HepG2 (cell line): Measurements from ENCODE around the gene MN1. TPM values are rescaled to one million over a fixed set of nuclear protein-coding genes. Genes with fewer than 3 reads are reported as not detected.
A peak's percentile ranks its signal among the peaks of the same experiment; 100 is the strongest.

Experiments
- ATAC-seq: fragments of 200-7000 bp; cut with Tn5 transposase; 3 replicates; pipeline ENCODE4 v1.9.1; 2020; ENCODE audit warnings: mild to moderate bottlenecking, moderate library complexity
- BruUV-seq: library from RNA; stranded (reverse); fragments of 400-500 nt; replicated peaks from 2 replicates; lab custom pipeline; 2021; lab: Mats Ljungman, UMichigan
- CTCF ChIA-PET: fragments of 300-600 bp; formaldehyde crosslinking; extraction: SDS; loops from one replicate; lab custom pipeline; 2021; ENCODE audit warnings: low total read pairs, inconsistent platforms, low intra/inter-chr PET ratio; lab: Yijun Ruan, JAX
- POLR2A ChIA-PET: fragments of 350-600 bp; sonication (Branson Sonifier 250); formaldehyde crosslinking; loops from one replicate; lab custom pipeline; 2020; ENCODE audit warnings: antibody characterized with exemption, inconsistent platforms; lab: Yijun Ruan, JAX
- DNase-seq: peaks from one replicate; pipeline ENCODE4 v3.0.0-alpha.2; 2015; ENCODE audit warnings: low spot score
- FAIRE-seq: peaks from 3 replicates; lab custom pipeline; 2011; peaks lifted over from hg19 to GRCh38; lab: Jason Lieb, UNC
- H2AFZ ChIP-seq: one replicate; pipeline ENCODE4 v1.6.1; 2011; ENCODE audit warnings: low read length, inconsistent platforms
- H3K27ac ChIP-seq: fragments of 300-600 bp; 3 replicates; pipeline ENCODE4 v1.8.0; 2011; ENCODE audit warnings: mixed run types, mild to moderate bottlenecking, mixed read lengths, low read length, inconsistent platforms; ENCODE audit not compliant: insufficient read depth; ENCODE audit errors: extremely low read length
- H3K27me3 ChIP-seq, 2 experiments: fragments of 200-600 bp in 1 of 2; 2 replicates in 1 of 2; 3 replicates in 1 of 2; pipeline versions ENCODE4 v1.6.0 to v1.8.0; 2011; ENCODE audit warnings: low read length in 2 of 2, mild to moderate bottlenecking in 2 of 2, moderate library complexity in 2 of 2, inconsistent platforms in 1 of 2; ENCODE audit not compliant: insufficient read depth in 2 of 2, control insufficient read depth in 1 of 2
- H3K36me3 ChIP-seq, 2 experiments: fragments of 200-600 bp in 1 of 2; replicated peaks in 1 of 2; 2 replicates in 1 of 2; 3 replicates in 1 of 2; pipeline versions ENCODE4 v1.5.1 to v1.8.0; 2011; ENCODE audit warnings: low read length in 2 of 2, inconsistent platforms in 1 of 2; ENCODE audit not compliant: insufficient read depth in 2 of 2, control insufficient read depth in 1 of 2
- H3K4me1 ChIP-seq: 2 replicates; pipeline ENCODE4 v1.5.1; 2012; ENCODE audit warnings: low read length, inconsistent platforms; ENCODE audit not compliant: insufficient read depth
- H3K4me2 ChIP-seq: 2 replicates; pipeline ENCODE4 v1.6.0; 2011; ENCODE audit warnings: low read depth, low read length, inconsistent platforms
- H3K4me3 ChIP-seq, 3 experiments: fragments of 200-600 bp in 1 of 3; sonication (generic), shearing (Covaris generic) in 1 of 3; replicated peaks in 1 of 3; 2 replicates each; pipeline ENCODE4 v1.5.1; 2011 to 2016; ENCODE audit warnings: low read length in 3 of 3, inconsistent platforms in 2 of 3, low read depth in 2 of 3, mild to moderate bottlenecking in 2 of 3, control low read depth in 1 of 3, mixed read lengths in 1 of 3; ENCODE audit not compliant: insufficient read depth in 1 of 3
- H3K79me2 ChIP-seq: one replicate; pipeline ENCODE4 v1.6.1; 2011; ENCODE audit warnings: low read length, inconsistent platforms; ENCODE audit not compliant: insufficient read depth
- H3K9ac ChIP-seq: 2 replicates; pipeline ENCODE4 v1.6.0; 2011; ENCODE audit warnings: mild to moderate bottlenecking, low read depth, low read length, inconsistent platforms; ENCODE audit not compliant: insufficient read depth
- H3K9me3 ChIP-seq: 2 replicates; pipeline ENCODE4 v1.5.1; 2012; ENCODE audit warnings: mild to moderate bottlenecking, low read length
- H4K20me1 ChIP-seq: 2 replicates; pipeline ENCODE4 v1.6.0; 2011; ENCODE audit warnings: inconsistent platforms, mild to moderate bottlenecking, low read length, moderate library complexity; ENCODE audit not compliant: insufficient read depth
- ATF4 ChIP-seq, 2 experiments: fragments of 450-650 bp in 1 of 2; sonication (generic) in 1 of 2; formaldehyde crosslinking; IDR thresholded peaks; 2 replicates each; pipeline versions ENCODE4 v1.5.0 to v1.8.0; 2020 to 2022; ENCODE audit warnings: mild to moderate bottlenecking in 1 of 2, missing genetic modification reagents in 1 of 2
- CEBPB ChIP-seq: IDR thresholded peaks from 2 replicates; pipeline ENCODE4 v1.6.1; 2011; ENCODE audit warnings: low read depth, low read length, improper control_type of control experiment, borderline replicate concordance
- CEBPG ChIP-seq: IDR thresholded peaks from 2 replicates; pipeline ENCODE4 v1.6.1; 2016
- CERS6 ChIP-seq: sonication (generic); formaldehyde crosslinking; IDR thresholded peaks from 2 replicates; pipeline ENCODE4 v1.5.0; 2020; ENCODE audit warnings: missing genetic modification reagents
- MAFF ChIP-seq: IDR thresholded peaks from 2 replicates; pipeline ENCODE4 v1.6.1; 2011; ENCODE audit warnings: low read depth, low read length, improper control_type of control experiment
- MAFK ChIP-seq, 2 experiments: IDR thresholded peaks in 1 of 2; conservative IDR thresholded peaks in 1 of 2; 2 replicates each; pipeline ENCODE4 v1.6.1; 2011; ENCODE audit warnings: improper control_type of control experiment in 2 of 2, low read length in 2 of 2
- ZNF12 ChIP-seq: sonication (generic); formaldehyde crosslinking; IDR thresholded peaks from 2 replicates; pipeline ENCODE4 v1.5.0; 2020; ENCODE audit warnings: missing genetic modification reagents
- ZNF253 ChIP-seq: sonication (generic); formaldehyde crosslinking; IDR thresholded peaks from 2 replicates; pipeline ENCODE4 v1.8.0; 2022; ENCODE audit warnings: mild to moderate bottlenecking, missing genetic modification reagents, borderline replicate concordance
- WGBS: methylation state at CpG from one replicate; pipeline ENCODE4 v1.1.6; 2017; ENCODE audit warnings: low lambda C conversion rate; 5-methylcytosine and 5-hydroxymethylcytosine counted together
- in situ Hi-C: cut with HindIII; loops from 2 replicates; pipeline ENCODE4 v1.10.0; 2017; ENCODE audit warnings: low pct_unique_long_range_greater_than_20kb; ENCODE audit not compliant: extremely low pct_ligation_motif_present
- intact Hi-C: fragments of 100-400 bp; cut with micrococcal nuclease; formaldehyde crosslinking; loops from one replicate; pipeline ENCODE4 v1.10.0; 2022; ENCODE audit not compliant: unreplicated experiment
- polyA plus RNA-seq, 8 experiments: library from polyadenylated mRNA; depleted of rRNA in 3 of 8; stranded (reverse) in 7 of 8; unstranded in 1 of 8; fragments of >200 nt; fragmentation: Illumina TruSeq in 4 of 8; extraction: Trizol in 4 of 8; gene quantifications; 2 replicates each; pipeline versions ENCODE4 v1.2.1 to v1.2.3, GENCODE V29; 2011 to 2016; ENCODE audit warnings: low read depth in 4 of 8, missing spikeins in 1 of 8, mixed read lengths in 1 of 8; ENCODE audit not compliant: insufficient read depth in 1 of 8
- total RNA-seq, 5 experiments: library from RNA; depleted of rRNA; stranded (reverse); fragments of >200 nt; fragmentation: Illumina TruSeq; extraction: Trizol; gene quantifications; 2 replicates each; pipeline ENCODE4 v1.2.3, GENCODE V29; 2016; ENCODE audit warnings: low read depth in 1 of 5

Gene MN1
- total and polyA plus RNA-seq, 2 of the 13 experiments (the other 11 are each of a cell fraction or from before 2014, with no cell fraction given) = 0.01 TPM; not detected in 1

- CTCF ChIA-PET = no interaction called here
- intact Hi-C loops = no loop called here
Observed at GRCh38 chr22:27705408-27706080, 96.0 kb downstream of the MN1 start.

More at GRCh38 chr22:27705408-27706080, 96.0 kb downstream of the MN1 start:
- no peak overlapping the region for H3K27ac ChIP-seq
- 37% methylated on average over 12 of the region's 12 CpGs for WGBS
- H2AFZ ChIP-seq = no peak overlapping the region
- in situ Hi-C loops = no loop called here
- no peaks in the 10 kb centered on the region for H3K36me3 ChIP-seq
- H3K4me3 ChIP-seq = no peak overlapping the region
- peak; percentile 43 for DNase-seq
- FAIRE-seq = peak; percentile 69
- no peak; the same call in 2 of the 3 replicates for ATAC-seq
- TF ChIP-seq CEBPB = peak; percentile 55
- TF ChIP-seq MAFK (conservative IDR thresholded peaks at IDR 0.05 in 1 of 2, IDR thresholded peaks at IDR 0.05 in 1 of 2; ENCODE audit: low read length in 2 of 2) = peak; percentile 75 to 88
- TF ChIP-seq CERS6 = no peak
- peak; percentile 59; the same call in 1 of the 2 replicates for TF ChIP-seq MAFF
- no peak for TF ChIP-seq ZNF253
- TF ChIP-seq CEBPG (CRISPR knock-in tag) = peak; percentile 81
- peak in 1 of 2 experiments; percentile 93; a peak in 2 of 4 replicates for TF ChIP-seq ATF4 (CRISPR knock-in tag; IDR thresholded peaks at IDR 0.05)
- 0 out of 2 replicates have a peak, but pooled peaks have one; percentile 17 for TF ChIP-seq ZNF12
- H3K9me3 ChIP-seq = no peaks in the 10 kb centered on the region
- H3K27me3 ChIP-seq = peaks cover 2 to 22% of the 10 kb centered on the region in 2 experiments; a peak in 2 of 5 replicates
- peaks cover 10% of the 10 kb centered on the region for H3K4me1 ChIP-seq
- POLR2A ChIA-PET = interaction anchor here (1.1 kb wide), 1 partner anchor 35 kb away, joined by 3 read pairs; no protein-coding TSS in a partner anchor
- H3K79me2 ChIP-seq = no peaks in the 10 kb centered on the region
- H4K20me1 ChIP-seq = no peaks in the 10 kb centered on the region
- no peak overlapping the region for H3K9ac ChIP-seq
- BruUV-seq = no TSS peak
- no peak overlapping the region; the same call in 1 of the 2 replicates for H3K4me2 ChIP-seq
